ENCODE data around the gene ZNF286A.
"Not testable (repeated sequence)": the region's sequence is repeated elsewhere in the genome, so short reads cannot be mapped to it uniquely, and the experiment has no call there.

Gene ZNF286A

DNA sequence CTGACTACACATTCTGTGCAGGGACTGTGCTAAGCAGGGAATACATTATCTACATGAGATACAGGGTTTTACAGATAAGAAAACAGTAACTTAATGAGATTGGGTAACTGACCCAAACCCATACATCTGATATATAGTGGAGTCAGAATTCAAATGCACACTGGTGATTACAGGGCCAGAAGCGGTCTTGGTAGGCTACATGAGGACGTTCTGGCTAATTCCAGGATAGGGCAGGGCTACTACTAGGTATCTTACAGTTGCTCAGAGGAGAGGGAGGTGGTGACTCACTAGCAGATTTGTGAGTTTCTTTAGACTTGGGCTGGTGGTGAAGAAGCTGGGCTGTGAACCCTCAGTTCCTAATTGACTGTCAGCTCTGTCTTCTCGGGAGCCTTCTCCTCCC is 36.9 kb upstream of the ZNF286A start:
- Histone ChIP-seq H3K27ac (ENCODE audit: low read depth, low read length) (no peak overlapping the region), H3K4me3 (ENCODE audit: low read length) (no peak overlapping the region), H3K9ac (ENCODE audit: low read length) (no peak overlapping the region), H3K4me1 (ENCODE audit: control insufficient read depth, insufficient read depth, low read length) (no peaks in the 10 kb centered on the region), H3K36me3 (ENCODE audit: control insufficient read depth, insufficient read depth, low read length) (no peaks in the 10 kb centered on the region), H3K27me3 (ENCODE audit: control insufficient read depth, insufficient read depth, low read length) (no peaks in the 10 kb centered on the region)

DNA sequence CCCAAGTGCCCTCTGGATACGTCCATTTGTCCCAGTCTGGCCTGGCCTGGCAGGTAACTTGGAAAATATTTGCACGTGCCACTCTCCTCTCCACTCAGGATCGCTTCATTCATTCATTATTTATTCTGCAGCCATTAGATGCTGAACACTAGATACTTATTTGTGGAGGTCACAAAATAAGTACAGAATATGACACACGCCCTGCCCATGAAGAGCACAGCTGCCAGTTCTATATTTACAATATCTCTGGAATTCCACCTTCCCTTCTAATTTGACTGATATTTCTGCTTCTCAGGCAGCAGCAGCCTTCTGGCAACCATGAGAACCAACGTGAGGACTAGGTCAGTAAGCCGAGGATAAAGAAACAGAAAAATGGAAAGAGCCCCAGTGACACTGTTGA is 36.4 kb upstream of the ZNF286A start:
- H3K27ac ChIP-seq (ENCODE audit: low read depth, low read length), result no peak overlapping the region
- H3K36me3 ChIP-seq (ENCODE audit: control insufficient read depth, insufficient read depth, low read length), result no peaks in the 10 kb centered on the region
- no peak overlapping the region for H3K4me3 ChIP-seq (ENCODE audit: low read length)
- H3K27me3 ChIP-seq (ENCODE audit: control insufficient read depth, insufficient read depth, low read length), result no peaks in the 10 kb centered on the region
- H3K4me1 ChIP-seq (ENCODE audit: control insufficient read depth, insufficient read depth, low read length), result no peaks in the 10 kb centered on the region
- no peak overlapping the region for H3K9ac ChIP-seq (ENCODE audit: low read length)

DNA sequence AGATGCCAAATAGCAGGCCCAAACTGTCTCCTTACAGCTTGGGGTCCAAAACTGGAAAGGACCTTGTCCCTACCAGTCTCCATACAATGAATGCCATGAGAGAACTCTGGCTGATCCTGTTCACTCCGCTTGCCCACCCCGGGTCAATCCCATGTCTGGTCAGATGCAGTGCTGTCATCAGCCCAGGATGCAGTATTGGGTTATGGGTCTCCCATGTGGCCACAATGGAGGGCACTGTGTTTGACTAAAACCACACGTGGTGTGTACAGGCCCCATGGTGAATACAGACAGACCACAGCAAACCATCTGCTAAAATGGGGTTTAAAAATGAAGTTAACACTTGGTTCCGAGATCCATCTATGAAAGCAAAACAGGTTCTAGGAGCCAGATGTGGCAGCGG is 35.9 kb upstream of the ZNF286A start:
- H3K27me3 ChIP-seq (ENCODE audit: control insufficient read depth, insufficient read depth, low read length), result no peaks in the 10 kb centered on the region
- H3K27ac ChIP-seq (ENCODE audit: low read depth, low read length), result no peak overlapping the region
- no peaks in the 10 kb centered on the region for H3K4me1 ChIP-seq (ENCODE audit: control insufficient read depth, insufficient read depth, low read length)

DNA sequence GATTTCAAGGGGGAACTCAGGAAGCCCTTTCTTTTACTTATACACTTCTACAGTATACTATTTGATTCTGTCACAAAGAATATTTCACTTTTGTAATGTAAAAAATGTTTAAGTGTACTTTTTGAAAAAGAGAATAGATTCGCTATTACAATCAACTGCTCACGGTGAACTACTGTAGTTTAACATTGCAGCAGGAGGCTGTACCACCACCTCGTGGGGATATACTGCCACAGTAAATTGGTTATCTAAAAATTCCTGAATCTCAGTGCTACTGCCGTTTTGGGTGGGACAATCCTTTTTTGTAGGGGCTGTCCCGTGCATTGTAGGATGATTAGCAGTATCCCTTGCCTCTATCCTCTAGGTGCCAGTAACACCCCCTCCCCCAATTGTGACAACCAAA is 30.0 kb upstream of the ZNF286A start:
- not testable (repeated sequence) for H3K27me3 ChIP-seq (ENCODE audit: control insufficient read depth, insufficient read depth, low read length); H3K4me1 ChIP-seq (ENCODE audit: control insufficient read depth, insufficient read depth, low read length); H3K9ac ChIP-seq (ENCODE audit: low read length)

More for the DNA sequence above, 35.9 kb upstream of the ZNF286A start:
- Histone ChIP-seq H3K4me3 (ENCODE audit: low read length) (no peak overlapping the region), H3K9ac (ENCODE audit: low read length) (no peak overlapping the region), H3K36me3 (ENCODE audit: control insufficient read depth, insufficient read depth, low read length) (no peaks in the 10 kb centered on the region)

DNA sequence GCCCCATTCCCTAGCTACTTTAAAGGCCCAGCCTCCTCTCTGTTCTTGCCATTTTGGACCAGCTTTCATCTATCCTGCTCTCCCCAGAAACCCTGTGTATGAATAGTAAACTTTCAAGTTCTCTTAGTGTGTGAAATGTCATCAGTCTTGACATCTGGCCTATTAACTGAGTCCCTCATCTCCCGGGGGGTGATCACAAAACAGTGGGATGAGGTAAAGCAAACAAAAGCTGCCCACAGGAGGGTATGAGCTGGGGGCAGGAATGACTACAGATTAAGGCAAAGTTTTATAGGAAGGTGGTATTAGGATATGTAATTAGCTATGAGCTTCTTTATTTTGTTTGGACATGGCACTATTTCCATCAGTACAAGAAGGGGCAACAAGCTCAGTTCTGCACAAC is 24.9 kb upstream of the ZNF286A start:
- H3K9ac ChIP-seq (ENCODE audit: low read length); H3K4me1 ChIP-seq (ENCODE audit: control insufficient read depth, insufficient read depth, low read length); H3K27me3 ChIP-seq (ENCODE audit: control insufficient read depth, insufficient read depth, low read length); H3K36me3 ChIP-seq (ENCODE audit: control insufficient read depth, insufficient read depth, low read length); H3K4me3 ChIP-seq (ENCODE audit: low read length); H3K27ac ChIP-seq (ENCODE audit: low read depth, low read length): not testable (repeated sequence)

More for the DNA sequence above, 30.0 kb upstream of the ZNF286A start:
- not testable (repeated sequence) for H3K27ac ChIP-seq (ENCODE audit: low read depth, low read length); H3K36me3 ChIP-seq (ENCODE audit: control insufficient read depth, insufficient read depth, low read length); H3K4me3 ChIP-seq (ENCODE audit: low read length)

DNA sequence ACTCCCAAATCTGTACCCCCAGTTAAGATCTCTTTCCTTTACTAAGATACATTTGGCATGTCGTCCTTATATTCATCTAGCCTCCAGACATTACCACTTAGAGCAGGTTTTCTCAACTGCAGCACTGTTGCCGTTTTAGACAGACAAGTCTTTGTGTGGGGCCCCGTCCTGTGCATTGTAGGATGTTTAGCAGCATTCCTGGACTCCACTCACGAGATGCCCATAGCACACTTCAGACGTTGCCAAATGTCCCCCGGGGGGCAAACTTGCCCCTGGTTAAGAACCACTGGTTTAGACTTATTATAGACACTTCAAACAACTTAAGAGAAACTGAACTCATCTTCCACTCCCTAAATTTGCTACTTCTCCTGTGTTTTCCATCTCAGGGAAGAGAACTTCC is 23.6 kb upstream of the ZNF286A start:
- not testable (repeated sequence) for H3K4me3 ChIP-seq (ENCODE audit: low read length); H3K27me3 ChIP-seq (ENCODE audit: control insufficient read depth, insufficient read depth, low read length); H3K9ac ChIP-seq (ENCODE audit: low read length); H3K4me1 ChIP-seq (ENCODE audit: control insufficient read depth, insufficient read depth, low read length); H3K36me3 ChIP-seq (ENCODE audit: control insufficient read depth, insufficient read depth, low read length); H3K27ac ChIP-seq (ENCODE audit: low read depth, low read length)

DNA sequence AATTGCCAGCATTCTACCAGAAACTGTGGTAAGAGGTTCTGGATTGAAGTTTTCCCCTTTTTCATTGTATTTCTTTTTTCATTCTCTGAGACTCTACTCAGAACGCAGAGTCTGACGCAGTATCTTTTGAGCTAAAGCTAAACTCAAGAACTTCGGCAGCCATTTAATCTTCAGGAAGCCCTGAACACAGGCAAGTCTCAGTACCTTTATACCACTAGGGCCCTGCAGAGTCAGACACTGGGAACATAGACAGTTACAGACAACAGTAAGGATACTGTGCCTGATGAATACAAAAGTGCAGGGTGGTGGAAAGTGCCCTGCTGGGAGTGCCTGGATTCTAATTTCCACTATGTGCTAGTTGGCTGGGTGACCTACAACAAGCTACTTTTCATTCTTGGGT is 16.4 kb upstream of the ZNF286A start:
- H3K9ac ChIP-seq (ENCODE audit: low read length); H3K27ac ChIP-seq (ENCODE audit: low read depth, low read length); H3K4me1 ChIP-seq (ENCODE audit: control insufficient read depth, insufficient read depth, low read length); H3K27me3 ChIP-seq (ENCODE audit: control insufficient read depth, insufficient read depth, low read length); H3K4me3 ChIP-seq (ENCODE audit: low read length); H3K36me3 ChIP-seq (ENCODE audit: control insufficient read depth, insufficient read depth, low read length): not testable (repeated sequence)

DNA sequence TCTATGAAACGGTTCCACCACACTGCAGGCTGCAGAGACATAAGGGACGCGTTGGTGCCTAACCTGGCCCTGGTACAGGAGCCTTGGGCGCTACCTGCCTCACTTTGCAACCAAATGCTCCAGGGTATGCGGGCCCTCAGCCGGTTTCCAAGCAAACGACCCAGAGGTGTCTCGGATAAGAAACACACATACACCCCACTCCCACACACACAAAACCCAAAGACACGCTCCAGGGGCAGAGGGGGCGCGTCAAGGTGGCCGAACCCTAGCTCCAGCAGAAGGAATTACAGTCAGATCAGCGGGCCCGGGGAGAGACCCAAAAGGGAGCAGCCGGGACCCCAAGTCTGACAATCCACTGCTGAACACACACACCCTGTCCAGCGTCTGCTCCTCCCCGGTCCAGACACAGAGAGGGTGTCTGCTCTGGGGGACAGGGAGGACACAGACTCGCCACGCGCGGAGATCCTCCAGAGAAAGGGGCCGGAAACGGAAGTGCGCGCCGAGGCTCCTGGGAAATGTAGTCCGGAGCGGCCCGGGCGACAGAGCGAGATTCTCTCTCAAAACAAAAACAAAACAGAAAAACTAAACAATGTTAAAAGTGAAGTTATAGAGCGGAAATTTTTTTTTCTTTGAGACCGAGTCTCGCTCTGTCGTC is 15.6 kb upstream of the ZNF286A start, which contains the start of gene TRIM16:
Gene TRIM16, minus strand, starts transcription at position 488 of the 655 bp plus-strand sequence. CDS start 32,702 bp downstream, outside the sequence.
- H3K27me3 ChIP-seq (ENCODE audit: control insufficient read depth, insufficient read depth, low read length); H3K4me1 ChIP-seq (ENCODE audit: control insufficient read depth, insufficient read depth, low read length); H3K36me3 ChIP-seq (ENCODE audit: control insufficient read depth, insufficient read depth, low read length): not testable (repeated sequence)
- Histone ChIP-seq H3K4me3 (ENCODE audit: low read length) (peak within 1 kb of the TSS; percentile 77), H3K27ac (ENCODE audit: low read depth, low read length) (peak within 1 kb of the TSS; percentile 30), H3K9ac (ENCODE audit: low read length) (peak within 1 kb of the TSS; percentile 4)

DNA sequence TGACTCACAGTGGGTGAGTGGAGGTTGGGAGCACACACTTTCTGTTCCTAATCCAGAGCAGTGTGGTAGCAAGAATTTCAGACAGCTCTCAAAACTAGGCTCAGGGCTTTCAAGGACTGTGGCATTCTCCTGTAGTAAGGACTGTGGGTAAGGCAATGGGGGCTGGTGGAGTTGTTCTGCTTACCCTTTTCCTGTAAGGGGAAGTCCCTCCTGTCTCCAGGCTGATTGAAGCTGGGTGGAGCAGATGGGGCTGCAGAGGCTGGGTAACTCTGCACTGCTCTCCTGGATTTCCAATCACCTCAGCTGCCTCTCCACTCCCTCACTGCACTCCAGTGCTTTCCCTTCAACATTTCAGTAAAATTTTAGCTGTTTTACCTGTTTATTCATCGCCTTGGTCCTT is 12.1 kb upstream of the ZNF286A start:
- not testable (repeated sequence) for H3K4me1 ChIP-seq (ENCODE audit: control insufficient read depth, insufficient read depth, low read length)

DNA sequence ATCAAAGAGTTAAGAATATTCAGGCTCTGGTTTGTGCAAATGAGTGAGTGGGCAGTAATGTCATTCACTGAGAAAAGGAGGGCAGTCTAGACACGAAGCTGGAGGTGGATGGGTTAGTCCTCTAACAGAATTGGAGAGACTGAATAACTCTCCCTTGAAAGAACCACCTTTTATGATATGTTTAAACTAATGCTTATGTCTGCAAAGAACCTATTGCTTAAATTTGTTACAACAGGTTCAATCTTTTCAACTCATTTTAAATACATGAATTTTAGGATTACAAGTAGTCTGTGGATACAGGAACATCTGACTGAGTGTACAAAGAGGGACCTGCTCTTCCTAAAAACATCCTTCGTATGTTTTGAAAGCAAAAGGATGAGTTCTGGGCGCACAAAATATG is 585 bp upstream of the ZNF286A start:
- not testable (repeated sequence) for H3K36me3 ChIP-seq (ENCODE audit: control insufficient read depth, insufficient read depth, low read length); H3K4me1 ChIP-seq (ENCODE audit: control insufficient read depth, insufficient read depth, low read length); H3K27me3 ChIP-seq (ENCODE audit: control insufficient read depth, insufficient read depth, low read length); H3K9ac ChIP-seq (ENCODE audit: low read length)
- peak overlapping the region; percentile 77 for H3K4me3 ChIP-seq (ENCODE audit: low read length)
- peak overlapping the region; percentile 59 for H3K27ac ChIP-seq (ENCODE audit: low read depth, low read length)

More for the DNA sequence above, 12.1 kb upstream of the ZNF286A start:
- not testable (repeated sequence) for H3K27ac ChIP-seq (ENCODE audit: low read depth, low read length); H3K4me3 ChIP-seq (ENCODE audit: low read length); H3K9ac ChIP-seq (ENCODE audit: low read length); H3K36me3 ChIP-seq (ENCODE audit: control insufficient read depth, insufficient read depth, low read length); H3K27me3 ChIP-seq (ENCODE audit: control insufficient read depth, insufficient read depth, low read length)

DNA sequence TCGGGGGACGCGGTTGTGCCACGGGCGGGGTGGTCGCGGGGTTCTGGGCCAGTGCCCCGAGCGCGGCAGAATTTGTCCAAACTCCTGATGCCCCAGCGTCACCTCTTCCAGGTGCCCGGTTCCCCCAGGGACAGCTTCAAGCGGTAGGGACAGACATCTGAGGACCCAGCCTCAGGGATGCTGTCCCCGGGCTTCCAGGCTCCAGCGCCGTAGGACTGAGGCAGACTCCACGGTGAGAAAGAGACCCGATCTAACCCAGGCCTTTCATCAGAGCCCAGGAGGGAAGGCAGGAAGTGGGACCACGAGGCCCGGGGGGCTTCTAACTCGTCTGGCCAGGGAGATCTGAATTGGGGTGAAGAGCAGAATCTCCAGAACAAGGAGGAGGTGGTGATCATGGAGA is 385 bp downstream of the ZNF286A start:
- not testable (repeated sequence) for H3K9ac ChIP-seq (ENCODE audit: low read length); H3K36me3 ChIP-seq (ENCODE audit: control insufficient read depth, insufficient read depth, low read length); H3K4me1 ChIP-seq (ENCODE audit: control insufficient read depth, insufficient read depth, low read length); H3K27me3 ChIP-seq (ENCODE audit: control insufficient read depth, insufficient read depth, low read length)
- peak overlapping the region; percentile 77 for H3K4me3 ChIP-seq (ENCODE audit: low read length)
- peak overlapping the region; percentile 51 for H3K27ac ChIP-seq (ENCODE audit: low read depth, low read length)

DNA sequence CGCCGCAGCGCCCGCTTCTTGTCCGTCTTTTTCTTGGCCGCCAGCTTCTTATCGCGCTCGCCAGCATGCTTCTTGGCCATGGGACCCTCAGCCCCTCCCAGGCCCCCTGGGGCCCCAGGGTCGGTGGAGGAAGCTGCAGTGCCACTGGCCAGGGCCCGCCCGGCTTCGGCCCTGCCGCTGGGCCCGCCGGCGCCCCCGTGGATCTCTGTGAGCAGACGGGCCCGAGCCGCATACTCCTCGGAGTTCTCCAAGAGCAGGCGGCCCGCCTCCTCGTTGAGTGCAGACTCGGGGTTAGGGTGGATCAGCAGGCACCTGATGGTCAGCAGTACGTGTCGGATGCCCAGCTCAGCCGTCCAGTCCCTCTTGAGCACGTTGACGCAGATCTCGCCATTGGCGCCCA is 4.7 kb downstream of the ZNF286A start:
- not testable (repeated sequence) for H3K27ac ChIP-seq (ENCODE audit: low read depth, low read length); H3K4me3 ChIP-seq (ENCODE audit: low read length); H3K27me3 ChIP-seq (ENCODE audit: control insufficient read depth, insufficient read depth, low read length); H3K4me1 ChIP-seq (ENCODE audit: control insufficient read depth, insufficient read depth, low read length); H3K9ac ChIP-seq (ENCODE audit: low read length)
- peaks cover 11% of the 10 kb centered on the region for H3K36me3 ChIP-seq (ENCODE audit: control insufficient read depth, insufficient read depth, low read length)

DNA sequence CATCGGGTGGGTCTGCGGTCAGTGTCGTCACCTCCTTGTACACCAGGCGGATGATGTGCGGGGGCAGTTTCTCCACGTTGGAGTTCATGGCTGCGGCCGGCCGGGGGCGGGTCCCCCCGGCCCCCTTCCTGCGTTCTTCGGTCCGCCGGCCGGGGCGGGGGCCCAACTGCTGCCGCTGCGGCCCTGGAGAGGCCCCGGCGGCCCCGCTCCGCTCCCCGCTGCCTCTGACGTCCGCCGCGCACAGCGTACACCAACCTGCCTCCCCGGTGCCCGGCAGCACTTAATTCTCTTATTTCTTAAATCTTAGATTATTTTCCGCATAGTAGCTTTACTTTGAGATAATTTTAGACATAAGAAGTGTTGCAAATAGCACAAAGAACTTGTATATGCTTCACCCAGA is 5.3 kb downstream of the ZNF286A start:
- H3K27me3 ChIP-seq (ENCODE audit: control insufficient read depth, insufficient read depth, low read length); H3K4me1 ChIP-seq (ENCODE audit: control insufficient read depth, insufficient read depth, low read length); H3K4me3 ChIP-seq (ENCODE audit: low read length); H3K9ac ChIP-seq (ENCODE audit: low read length); H3K27ac ChIP-seq (ENCODE audit: low read depth, low read length): not testable (repeated sequence)
- peaks cover 11% of the 10 kb centered on the region for H3K36me3 ChIP-seq (ENCODE audit: control insufficient read depth, insufficient read depth, low read length)
